ENCODE data around the gene FAM227B. TPM values are rescaled to one million over a fixed set of nuclear protein-coding genes. Genes with fewer than 3 reads are reported as not detected.

Gene FAM227B
- total and polyA plus RNA-seq, 2 of the 13 experiments (the other 11 are each of a cell fraction or from before 2014, with no cell fraction given), result 1.9 to 2.6 TPM

- intact Hi-C loops (cut with micrococcal nuclease; ENCODE audit: unreplicated experiment) (no loop called here), in situ Hi-C loops (cut with HindIII; ENCODE audit: extremely low pct_ligation_motif_present, low pct_unique_long_range_greater_than_20kb) (no loop called here)
- ChIA-PET CTCF (ENCODE audit: low intra/inter-chr PET ratio, low total read pairs) (no interaction called here), POLR2A (no interaction called here)
- Histone ChIP-seq H3K4me3 (replicated peaks in 1 of 3; ENCODE audit: insufficient read depth in 1 of 3, low read depth in 2 of 3, low read length in 3 of 3) (no peak overlapping the region), H3K79me2 (ENCODE audit: insufficient read depth, low read length) (no peaks in the 10 kb centered on the region), H3K9ac (ENCODE audit: insufficient read depth, low read depth, low read length) (no peak overlapping the region), H3K4me1 (ENCODE audit: insufficient read depth, low read length) (no peaks in the 10 kb centered on the region), H3K27ac (ENCODE audit: extremely low read length, insufficient read depth, low read length) (no peak overlapping the region), H4K20me1 (ENCODE audit: insufficient read depth, low read length) (no peaks in the 10 kb centered on the region), H3K27me3 (ENCODE audit: control insufficient read depth in 1 of 2, insufficient read depth in 2 of 2, low read length in 2 of 2) (no peaks in the 10 kb centered on the region), H3K36me3 (replicated peaks in 1 of 2; ENCODE audit: control insufficient read depth in 1 of 2, insufficient read depth in 2 of 2, low read length in 2 of 2) (peaks cover 4 to 14% of the 10 kb centered on the region in 2 experiments; a peak in 3 of 5 replicates), H3K4me2 (ENCODE audit: low read depth, low read length) (no peak overlapping the region), H3K9me3 (ENCODE audit: low read length) (no peaks in the 10 kb centered on the region), H2AFZ (ENCODE audit: low read length) (no peak overlapping the region)
- no TSS peak for BruUV-seq (replicated peaks)
- WGBS (ENCODE audit: low lambda C conversion rate), result 86% methylated on average over 1 of the region's 1 CpG
- TF ChIP-seq GLI4 (CRISPR knock-in tag; IDR thresholded peaks at IDR 0.05; ENCODE audit: borderline replicate concordance) (no peak), ZNF737 (CRISPR knock-in tag; IDR thresholded peaks at IDR 0.05; ENCODE audit: borderline replicate concordance) (no peak), GTF3A (CRISPR knock-in tag; conservative IDR thresholded peaks at IDR 0.05) (no peak), BCL6 (CRISPR knock-in tag; IDR thresholded peaks at IDR 0.05) (no peak), ARID5B (CRISPR knock-in tag; IDR thresholded peaks at IDR 0.05) (no peak), ISL2 (CRISPR knock-in tag; IDR thresholded peaks at IDR 0.05) (no peak), DRAP1 (CRISPR knock-in tag; IDR thresholded peaks at IDR 0.05) (no peak), CC2D1A (CRISPR knock-in tag; IDR thresholded peaks at IDR 0.05) (no peak), NFE2L1 (CRISPR knock-in tag; IDR thresholded peaks at IDR 0.05; ENCODE audit: borderline replicate concordance) (no peak), BORCS8-MEF2B (CRISPR knock-in tag; IDR thresholded peaks at IDR 0.05) (no peak)
- TF ChIP-seq, protein P1, sequence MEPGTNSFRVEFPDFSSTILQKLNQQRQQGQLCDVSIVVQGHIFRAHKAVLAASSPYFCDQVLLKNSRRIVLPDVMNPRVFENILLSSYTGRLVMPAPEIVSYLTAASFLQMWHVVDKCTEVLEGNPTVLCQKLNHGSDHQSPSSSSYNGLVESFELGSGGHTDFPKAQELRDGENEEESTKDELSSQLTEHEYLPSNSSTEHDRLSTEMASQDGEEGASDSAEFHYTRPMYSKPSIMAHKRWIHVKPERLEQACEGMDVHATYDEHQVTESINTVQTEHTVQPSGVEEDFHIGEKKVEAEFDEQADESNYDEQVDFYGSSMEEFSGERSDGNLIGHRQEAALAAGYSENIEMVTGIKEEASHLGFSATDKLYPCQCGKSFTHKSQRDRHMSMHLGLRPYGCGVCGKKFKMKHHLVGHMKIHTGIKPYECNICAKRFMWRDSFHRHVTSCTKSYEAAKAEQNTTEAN (CRISPR knock-in tag; conservative IDR thresholded peaks at IDR 0.05), result no peak
- FAIRE-seq, result no peak
- ATAC-seq, result no peak
- DNase-seq (ENCODE audit: low spot score), result no peak
These were observed 300.3 kb downstream of the FAM227B start for GRCh38 chr15:49320351-49320750.

Measured in HepG2 (cell line).